IPS-NIHi11 (cell line): Measurements from ENCODE around the gene OTUB2.

Source experiments
- DNase-seq: peaks from one replicate; pipeline ENCODE4 v3.0.0; 2012; ENCODE audit warnings: mixed read lengths, low spot score

The OTUB2 gene

GRCh38 chr14:94021416-94022157, 4.6 kb upstream of the OTUB2 start:
- no peak for DNase-seq

- DNase-seq: no peak
Measured at GRCh38 chr14:94022532-94023411, 3.4 kb upstream of the OTUB2 start.

GRCh38 chr14:94024549-94024948, 1.6 kb upstream of the OTUB2 start:
- no peak for DNase-seq

GRCh38 chr14:94025720-94026119, 420 bp upstream of the OTUB2 start:
- DNase-seq: no peak

DNA sequence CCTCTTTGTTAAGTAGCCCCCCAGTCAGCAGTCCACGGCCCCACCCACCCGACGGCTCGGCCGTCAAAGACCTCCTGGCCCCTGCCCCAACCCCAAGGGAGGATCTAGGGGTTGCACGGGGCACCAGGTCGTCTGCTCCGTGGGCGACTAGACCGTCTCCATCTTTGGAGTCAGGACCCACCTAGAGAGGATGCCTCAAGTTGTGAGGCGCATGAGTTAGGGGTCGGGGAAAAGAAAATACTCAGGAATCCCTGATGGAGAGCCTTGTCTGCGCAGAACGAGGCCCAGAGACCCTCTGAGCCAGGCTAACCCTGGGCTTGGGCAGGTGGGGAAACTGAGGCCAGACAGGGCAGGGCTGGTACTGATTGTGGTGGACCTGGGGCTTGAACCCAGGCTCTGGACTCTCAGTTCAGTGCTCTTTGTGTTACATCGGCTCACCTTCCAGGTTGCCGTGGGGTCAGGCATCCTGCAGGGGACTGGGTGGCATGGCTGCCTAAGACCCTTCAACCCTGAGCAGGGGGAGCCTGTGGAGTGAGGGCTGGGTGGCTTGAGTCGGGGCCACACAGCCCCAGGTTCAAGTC, 839 bp downstream of the OTUB2 start:
- DNase-seq: peak; percentile 41

GRCh38 chr14:94027566-94028449, 1.7 kb downstream of the OTUB2 start:
- DNase-seq: no peak

DNA sequence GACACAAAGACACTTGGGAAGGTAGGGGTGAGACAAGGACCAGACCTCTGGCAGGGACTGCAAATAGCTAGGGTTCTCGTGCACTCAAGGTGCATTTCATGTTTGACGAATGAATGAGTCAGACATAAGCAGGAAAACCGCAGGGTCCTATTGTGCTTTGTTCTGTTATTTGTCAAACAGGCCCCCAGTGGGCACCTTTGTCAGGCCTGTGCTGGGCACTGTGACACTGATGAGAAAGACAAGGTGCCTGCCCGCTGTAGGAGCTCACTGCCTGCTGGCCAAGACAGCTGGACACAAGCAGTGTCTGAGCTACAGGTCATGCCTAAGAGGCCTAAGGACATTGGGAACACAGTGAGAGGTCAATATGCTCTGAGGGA, 2.3 kb downstream of the OTUB2 start:
- DNase-seq: no peak

DNA sequence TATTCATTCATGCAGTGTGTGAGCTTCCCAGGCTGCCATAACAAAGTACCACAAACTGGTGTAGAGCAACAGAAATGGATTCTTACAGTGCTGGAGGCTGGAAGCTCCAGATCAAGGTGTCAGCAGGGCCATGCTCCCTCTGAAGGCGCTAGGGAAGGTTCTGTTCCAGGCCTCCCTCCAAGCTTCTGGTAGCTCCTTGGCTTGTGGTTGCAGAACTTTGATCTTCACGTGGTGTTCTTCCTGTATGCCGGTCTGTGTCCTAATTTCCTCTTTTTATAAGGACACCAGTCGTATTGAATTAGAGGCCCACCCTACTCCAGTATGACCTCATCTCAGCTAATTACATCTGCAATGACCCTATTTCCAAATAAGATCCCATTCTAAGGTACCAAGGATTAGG, 3.1 kb downstream of the OTUB2 start:
- DNase-seq: no peak

GRCh38 chr14:94029671-94030203, 3.6 kb downstream of the OTUB2 start:
- no peak for DNase-seq

- no peak for DNase-seq
Measured at GRCh38 chr14:94030571-94030970, 4.4 kb downstream of the OTUB2 start.

- no peak for DNase-seq
Measured at GRCh38 chr14:94031161-94031882, 5.2 kb downstream of the OTUB2 start.

- no peak for DNase-seq
Measured at GRCh38 chr14:94031883-94032279, 5.7 kb downstream of the OTUB2 start.

DNA sequence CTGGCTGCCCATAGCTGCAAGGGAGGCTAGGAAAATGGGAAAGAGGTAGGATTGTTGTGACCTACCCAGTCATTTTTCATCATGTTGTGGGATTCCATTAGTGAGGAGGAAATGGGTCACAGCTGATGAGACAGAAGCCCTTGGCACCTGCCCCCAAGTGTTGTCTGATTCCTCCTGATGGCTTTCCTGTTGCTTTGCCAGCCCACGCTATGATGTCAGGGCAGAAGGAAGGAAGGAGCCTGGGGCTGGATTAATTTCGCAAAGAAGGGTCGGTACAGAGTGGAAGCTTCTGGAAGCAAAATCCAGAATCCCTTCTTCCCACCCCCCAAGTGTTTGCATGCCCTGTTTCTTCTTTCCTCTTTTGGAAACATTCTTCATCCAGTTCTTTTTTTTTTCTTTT, 8.7 kb downstream of the OTUB2 start:
- DNase-seq: no peak

DNA sequence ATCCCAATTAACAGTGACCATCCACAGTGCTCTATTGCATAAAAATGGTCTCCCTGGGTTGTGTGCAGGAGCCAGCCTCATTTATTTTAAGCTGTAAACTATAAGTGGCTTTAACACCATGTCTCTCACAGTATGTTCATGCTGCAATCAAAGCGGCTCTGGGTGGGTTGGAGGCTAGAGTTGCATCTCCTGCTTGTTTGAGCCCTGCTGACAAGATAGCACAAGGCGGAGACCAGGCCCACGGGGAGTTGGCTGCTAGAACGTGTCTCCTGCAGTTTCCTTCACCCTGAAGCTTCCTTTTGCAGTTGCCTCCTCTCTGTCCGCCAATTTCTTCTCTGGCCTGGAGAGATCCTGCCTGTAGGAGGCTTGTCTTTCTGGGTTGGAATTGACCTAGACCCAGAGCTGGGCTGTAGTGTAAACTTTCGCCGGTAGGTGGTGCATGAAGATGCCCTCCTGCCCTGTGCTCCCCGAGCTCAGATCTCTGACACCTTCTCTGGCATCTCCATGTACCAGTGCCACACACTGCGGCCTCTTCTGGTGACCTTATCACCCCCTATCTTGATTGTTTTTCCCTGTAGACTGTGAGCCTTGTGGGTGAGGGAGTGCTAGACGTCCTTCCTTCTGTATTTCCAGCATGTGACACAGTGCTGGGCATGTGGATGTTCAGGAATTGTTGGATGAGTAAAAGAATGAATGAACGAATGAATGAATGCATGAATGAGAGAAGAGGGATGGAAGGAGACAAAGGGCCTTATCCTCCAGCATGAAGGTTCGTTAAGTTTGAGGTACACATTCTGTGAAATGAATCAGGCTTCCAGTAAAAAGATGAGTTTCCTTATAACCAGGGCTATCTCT, 10.4 kb downstream of the OTUB2 start:
- peak; percentile 87 for DNase-seq

GRCh38 chr14:94037954-94038353, 11.8 kb downstream of the OTUB2 start:
- no peak for DNase-seq

GRCh38 chr14:94038510-94038909, 12.4 kb downstream of the OTUB2 start:
- no peak for DNase-seq

DNA sequence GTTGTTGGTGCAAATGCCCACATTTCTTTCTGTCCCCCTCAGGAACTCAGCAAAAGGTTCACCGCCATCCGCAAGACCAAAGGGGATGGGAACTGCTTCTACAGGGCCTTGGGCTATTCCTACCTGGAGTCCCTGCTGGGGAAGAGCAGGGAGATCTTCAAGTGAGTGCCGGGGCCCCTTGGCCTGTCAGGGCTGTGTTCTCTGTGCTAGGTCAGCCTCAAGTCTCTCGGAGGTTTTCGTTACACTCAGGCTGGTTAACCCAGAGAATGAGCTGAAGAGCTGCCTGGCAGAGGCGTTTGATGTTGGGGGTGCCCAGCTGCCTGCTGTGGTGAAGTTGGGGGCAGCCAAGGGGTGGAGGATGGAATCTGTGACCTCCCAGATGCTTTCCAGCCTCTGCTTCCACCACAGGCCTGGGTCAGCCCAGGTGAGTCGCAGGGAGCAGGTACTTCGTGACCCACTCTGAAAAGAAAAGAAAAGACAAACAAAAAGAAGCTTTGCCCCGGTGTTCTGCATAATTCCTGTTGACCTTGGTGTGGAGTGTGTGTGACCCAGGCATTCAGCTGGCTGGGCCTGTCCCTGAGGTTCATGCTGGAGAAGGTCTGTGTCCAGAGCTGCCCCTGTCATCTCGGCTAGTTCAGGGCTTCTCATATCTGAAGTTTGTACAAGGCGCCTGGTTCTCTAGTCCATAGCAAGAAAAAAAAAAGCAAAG, 12.9 kb downstream of the OTUB2 start:
- no peak for DNase-seq

DNA sequence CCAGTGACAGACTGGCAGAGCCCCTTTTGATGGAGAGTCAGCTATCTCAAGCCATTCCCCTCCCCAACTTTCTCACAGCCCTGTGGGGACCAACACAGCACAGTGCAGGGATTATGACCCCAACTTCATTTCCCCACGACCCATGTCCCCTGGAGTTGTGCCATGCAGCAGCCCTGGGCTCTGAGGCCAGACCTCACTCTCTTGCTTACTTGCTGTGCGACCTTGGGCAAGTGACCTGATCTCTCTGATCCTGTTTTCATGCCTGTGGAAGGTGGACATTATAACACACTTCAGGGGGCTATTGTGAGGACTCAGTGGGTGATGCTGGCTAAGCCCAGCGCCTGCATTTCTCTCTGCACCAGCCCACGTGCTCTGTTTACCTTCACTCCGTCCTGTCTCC, 14.1 kb downstream of the OTUB2 start:
- DNase-seq: no peak

- no peak for DNase-seq
Measured at GRCh38 chr14:94040796-94041195, 14.7 kb downstream of the OTUB2 start.
